Epidermal melanocyte (primary cell): ENCODE data around the gene TTF1.

Experiments used
- DNase-seq: peaks from one replicate; pipeline ENCODE4 v3.0.0; 2011; ENCODE audit warnings: low spot score; ENCODE audit not compliant: insufficient read length

TTF1 gene

GRCh38 chr9:132406554-132407122 lies at the start of gene TTF1:
Gene TTF1 (minus strand): TSS chr9:132406840. CDS start chr9:132402821, 4,019 bp downstream.
- peak; percentile 98 for DNase-seq

- no peak for DNase-seq
Measured at GRCh38 chr9:132456241-132456640, 49.6 kb upstream of the TTF1 start.

GRCh38 chr9:132451276-132451675 lies 44.6 kb upstream of the TTF1 start:
- no peak for DNase-seq

GRCh38 chr9:132447902-132448301 lies 41.3 kb upstream of the TTF1 start:
- DNase-seq: no peak

- DNase-seq: no peak
Measured at GRCh38 chr9:132447346-132447745, 40.7 kb upstream of the TTF1 start.

- DNase-seq: no peak
Measured at GRCh38 chr9:132446887-132447286, 40.2 kb upstream of the TTF1 start.

GRCh38 chr9:132443951-132444607 lies 37.4 kb upstream of the TTF1 start:
- DNase-seq: no peak

- no peak for DNase-seq
Measured at GRCh38 chr9:132441404-132441803, 34.8 kb upstream of the TTF1 start.

GRCh38 chr9:132440735-132441134 lies 34.1 kb upstream of the TTF1 start:
- DNase-seq: no peak

- no peak for DNase-seq
Measured at GRCh38 chr9:132439153-132439552, 32.5 kb upstream of the TTF1 start.

GRCh38 chr9:132434881-132435280 lies 28.2 kb upstream of the TTF1 start:
- no peak for DNase-seq

- no peak for DNase-seq
Measured at GRCh38 chr9:132430998-132431397, 24.4 kb upstream of the TTF1 start.

GRCh38 chr9:132426639-132427414 lies 20.2 kb upstream of the TTF1 start:
- DNase-seq: no peak

GRCh38 chr9:132425675-132426062 lies 19.0 kb upstream of the TTF1 start:
- DNase-seq: no peak

GRCh38 chr9:132424857-132425674 lies 18.4 kb upstream of the TTF1 start:
- DNase-seq: no peak

GRCh38 chr9:132423503-132423902 lies 16.9 kb upstream of the TTF1 start:
- DNase-seq: no peak

GRCh38 chr9:132422574-132422973 lies 15.9 kb upstream of the TTF1 start:
- DNase-seq: no peak

GRCh38 chr9:132418726-132419363 lies 12.2 kb upstream of the TTF1 start:
- no peak for DNase-seq

GRCh38 chr9:132415181-132415580 lies 8.5 kb upstream of the TTF1 start:
- DNase-seq: no peak

GRCh38 chr9:132414731-132415130 lies 8.1 kb upstream of the TTF1 start:
- DNase-seq: no peak

- no peak for DNase-seq
Measured at GRCh38 chr9:132413926-132414325, 7.3 kb upstream of the TTF1 start.
